Measurements from ENCODE around the gene CHST8.

Gene CHST8

DNA sequence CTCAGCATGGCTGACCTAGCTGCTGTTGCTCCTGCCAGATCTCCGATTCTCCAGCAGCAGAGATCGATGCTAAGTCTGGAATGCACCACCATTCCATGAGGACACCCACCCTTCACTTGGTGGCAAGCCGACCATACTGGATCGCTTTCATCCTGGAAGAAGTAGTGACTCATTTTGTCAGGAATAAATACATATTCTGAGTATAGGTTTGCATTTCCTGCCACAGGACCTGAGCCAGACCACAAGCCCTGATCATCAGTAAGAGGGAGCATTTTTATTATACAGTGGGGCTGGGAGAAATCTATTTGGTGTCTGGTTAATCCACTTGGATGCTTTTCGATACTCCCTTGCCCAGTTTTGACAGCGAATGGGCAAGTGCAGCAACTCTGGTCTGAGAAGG, 164.0 kb downstream of the CHST8 start:
- DNase-seq (ENCODE audit: low read depth in 3 of 3, low spot score in 1 of 3): no peak

GRCh38 chr19:33788676-33789075, 166.9 kb downstream of the CHST8 start:
- no peak for DNase-seq (ENCODE audit: low read depth in 3 of 3, low spot score in 1 of 3)

- no peak for DNase-seq (ENCODE audit: low read depth in 3 of 3, low spot score in 1 of 3)
Measured at GRCh38 chr19:33789344-33789743, 167.6 kb downstream of the CHST8 start.

DNA sequence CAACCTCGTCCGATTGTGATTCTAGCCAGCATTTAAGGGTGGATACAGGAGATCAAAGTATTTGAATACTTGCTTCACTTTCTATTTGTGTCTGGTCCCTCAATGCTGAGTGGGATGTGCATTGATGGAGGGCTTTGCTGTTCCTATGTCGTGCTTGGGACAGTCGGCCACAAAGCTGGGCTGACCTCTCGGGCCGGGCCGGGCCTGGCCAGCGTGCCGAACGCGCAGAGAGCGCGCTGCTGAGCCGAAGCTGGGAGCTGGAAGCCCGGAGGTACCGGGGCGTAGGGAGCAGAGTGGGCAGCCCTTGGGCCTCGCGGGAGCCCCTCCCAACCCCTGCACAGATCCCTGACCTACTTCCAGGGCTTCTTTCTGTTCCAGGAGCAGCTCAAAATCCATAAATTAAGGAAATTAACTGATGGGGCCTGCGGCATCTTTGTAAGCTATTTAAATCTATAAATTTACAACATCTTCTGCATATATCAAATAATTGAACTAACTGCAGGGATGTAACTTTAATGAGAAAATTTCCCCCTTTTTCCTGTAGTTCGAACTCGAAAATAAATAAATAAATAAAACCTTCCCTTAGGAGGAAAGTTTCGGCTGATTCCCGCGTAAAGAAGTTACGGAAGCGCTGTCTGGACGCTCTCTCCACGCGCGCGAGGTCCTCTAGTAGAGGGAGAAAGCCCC, 173.1 kb downstream of the CHST8 start:
- no peak for DNase-seq (ENCODE audit: low read depth in 3 of 3, low spot score in 1 of 3)

GRCh38 chr19:33795370-33796163, 173.8 kb downstream of the CHST8 start:
- peak in 1 of 3 donors; percentile 49 for DNase-seq (ENCODE audit: low read depth in 3 of 3, low spot score in 1 of 3)

DNA sequence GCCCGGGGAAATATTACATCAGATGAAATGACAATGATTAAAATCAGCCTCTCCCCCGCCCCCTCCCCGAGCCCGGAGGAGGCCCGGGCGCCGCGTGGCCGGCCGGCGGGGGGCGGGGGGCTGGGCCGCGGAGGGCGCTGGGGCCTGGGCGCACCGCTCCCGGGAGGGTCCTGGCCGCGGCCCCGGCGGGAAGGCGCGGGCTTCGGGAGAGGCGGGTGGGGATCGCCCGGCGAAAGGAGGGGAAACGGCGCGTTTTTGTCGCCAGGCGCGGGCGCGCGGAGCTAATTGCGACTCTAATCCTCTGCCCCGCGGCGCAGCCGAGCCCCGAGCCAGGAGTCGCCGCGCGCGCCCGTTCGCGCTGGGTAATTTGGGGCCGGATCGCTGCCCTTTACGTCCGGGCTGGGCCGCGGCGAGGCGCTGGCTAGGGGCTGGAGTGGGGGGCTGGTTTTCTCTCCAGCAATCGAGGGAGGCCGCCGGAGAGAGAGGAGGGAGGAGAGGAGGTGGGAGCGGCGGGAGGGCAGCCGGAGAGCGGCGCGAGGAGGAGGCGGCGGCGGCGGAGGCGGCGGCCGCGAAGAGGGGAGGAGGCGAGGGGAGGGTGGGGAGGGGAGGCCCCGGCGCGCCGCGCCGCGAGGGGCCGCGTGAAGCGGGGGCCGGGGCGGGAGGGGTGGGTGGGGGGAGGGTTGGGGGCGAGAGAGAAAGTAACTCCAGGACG, 174.6 kb downstream of the CHST8 start, which contains the start of gene KCTD15:
KCTD15 (plus strand) TSS at position 707 of the 712 bp plus-strand sequence. CDS start 3,585 bp downstream, outside the sequence.
- peak in 1 of 3 donors; percentile 32 for DNase-seq (ENCODE audit: low read depth in 3 of 3, low spot score in 1 of 3)

DNA sequence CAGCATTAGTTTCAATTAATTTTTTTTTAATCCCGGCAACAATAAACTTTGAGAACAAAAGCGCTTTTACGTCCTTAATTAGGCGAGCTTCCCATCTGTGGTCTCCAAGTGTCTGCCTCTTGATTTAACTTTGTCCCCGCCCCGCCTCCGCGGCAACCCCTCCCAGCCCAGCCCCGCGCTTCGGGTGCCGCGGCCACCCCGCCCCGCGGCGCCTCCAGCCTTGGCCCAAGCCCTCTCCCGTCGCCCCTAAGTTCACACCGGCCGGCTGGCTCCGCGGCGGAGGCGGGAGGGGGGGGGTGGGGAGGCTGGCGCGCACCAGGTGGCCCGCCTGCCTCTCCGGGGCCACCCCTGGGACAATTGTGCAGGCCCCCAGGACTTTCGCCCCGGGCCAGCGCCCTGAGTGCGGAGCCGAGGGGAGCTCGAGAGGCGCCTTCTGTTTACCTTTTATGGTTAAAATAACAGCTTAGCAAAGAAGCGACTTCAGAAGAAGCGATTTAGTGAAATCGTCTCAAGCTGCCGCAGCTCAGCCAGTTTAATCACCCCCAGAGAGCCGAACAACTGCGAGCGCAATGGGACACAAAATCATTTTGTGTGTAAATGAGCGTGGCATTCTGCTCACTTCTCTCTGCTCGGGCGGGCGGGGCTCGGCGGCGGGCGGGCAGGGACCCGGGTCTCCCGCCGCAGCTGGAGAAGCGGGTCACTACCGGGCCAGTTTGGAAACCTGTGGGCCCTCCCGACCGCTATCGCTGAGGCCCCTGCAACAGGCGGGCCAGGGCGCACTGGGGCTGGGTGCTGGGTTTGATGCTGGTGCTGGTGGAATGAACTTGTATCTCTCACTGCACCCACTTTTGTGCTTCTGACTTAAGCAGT, 176.3 kb downstream of the CHST8 start:
- no peak for DNase-seq (ENCODE audit: low read depth in 3 of 3, low spot score in 1 of 3)

DNA sequence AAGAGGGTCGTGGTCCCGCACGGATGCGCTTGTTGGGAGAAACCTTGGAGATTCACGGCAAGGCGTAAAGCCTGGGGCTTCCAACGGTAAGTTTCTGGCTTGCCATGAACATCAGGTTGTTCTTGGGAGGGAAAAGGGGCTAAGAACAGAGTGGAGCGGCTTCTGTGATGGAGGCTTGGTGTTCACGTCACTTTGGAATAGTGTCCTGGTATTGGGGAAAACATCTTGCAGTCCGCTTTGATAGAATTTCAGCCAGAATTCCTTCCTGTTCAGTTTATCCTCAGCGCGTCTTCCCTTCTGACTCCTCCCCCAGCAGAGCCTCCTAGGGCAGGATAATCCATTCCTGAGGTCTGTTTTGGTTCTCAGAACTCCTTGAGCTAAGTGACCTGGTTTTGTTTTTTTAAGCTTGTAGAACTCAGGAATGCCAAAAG, 176.9 kb downstream of the CHST8 start:
- no peak for DNase-seq (ENCODE audit: low read depth in 3 of 3, low spot score in 1 of 3)

DNA sequence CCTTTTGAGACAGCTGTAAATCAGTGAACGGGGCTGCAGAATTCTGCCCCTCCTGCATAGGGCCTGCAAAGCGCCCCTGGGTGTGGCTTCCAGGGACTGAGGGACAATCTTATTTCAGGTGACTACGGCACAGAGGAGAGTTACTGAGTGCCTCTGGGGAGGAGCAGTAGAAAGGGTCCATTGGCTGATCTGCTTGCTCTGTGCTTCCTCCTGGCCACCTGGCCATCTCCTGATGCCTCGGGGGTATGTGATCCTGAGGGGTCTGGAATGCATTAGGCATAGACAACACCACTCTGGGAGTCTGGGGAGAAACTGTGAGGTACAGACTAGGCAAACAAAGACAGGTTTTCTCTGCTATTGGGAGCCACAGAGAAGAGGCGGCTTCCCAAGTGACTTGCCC, 177.7 kb downstream of the CHST8 start:
- no peak for DNase-seq (ENCODE audit: low read depth in 3 of 3, low spot score in 1 of 3)

GRCh38 chr19:33800012-33800680, 178.4 kb downstream of the CHST8 start:
- no peak for DNase-seq (ENCODE audit: low read depth in 3 of 3, low spot score in 1 of 3)

GRCh38 chr19:33801411-33801810, 179.7 kb downstream of the CHST8 start:
- no peak for DNase-seq (ENCODE audit: low read depth in 3 of 3, low spot score in 1 of 3)

DNA sequence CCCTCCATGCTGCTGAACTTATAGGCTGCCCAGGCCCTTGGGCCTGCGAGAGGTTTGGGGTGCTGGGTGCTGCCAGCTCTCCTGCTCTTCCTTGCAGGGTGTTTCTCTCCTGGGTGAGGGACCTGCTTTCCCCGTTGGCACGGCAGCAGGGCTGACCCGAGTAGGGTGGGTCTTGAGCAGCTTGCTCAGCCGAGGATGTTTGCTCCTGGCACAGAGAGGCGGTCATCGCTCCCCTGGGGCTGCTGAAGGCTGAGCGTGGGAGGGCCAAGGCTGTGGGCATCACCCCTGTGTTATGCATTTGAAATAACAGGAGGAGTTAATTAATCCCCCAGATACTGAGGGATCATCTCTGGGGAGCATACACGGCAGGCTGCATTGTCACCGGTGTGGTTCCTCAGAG, 180.2 kb downstream of the CHST8 start:
- DNase-seq (ENCODE audit: low read depth in 3 of 3, low spot score in 1 of 3): no peak

- DNase-seq (ENCODE audit: low read depth in 3 of 3, low spot score in 1 of 3): no peak
Measured at GRCh38 chr19:33802801-33803200, 181.0 kb downstream of the CHST8 start.

GRCh38 chr19:33803383-33803782, 181.6 kb downstream of the CHST8 start:
- DNase-seq (ENCODE audit: low read depth in 3 of 3, low spot score in 1 of 3): no peak

DNA sequence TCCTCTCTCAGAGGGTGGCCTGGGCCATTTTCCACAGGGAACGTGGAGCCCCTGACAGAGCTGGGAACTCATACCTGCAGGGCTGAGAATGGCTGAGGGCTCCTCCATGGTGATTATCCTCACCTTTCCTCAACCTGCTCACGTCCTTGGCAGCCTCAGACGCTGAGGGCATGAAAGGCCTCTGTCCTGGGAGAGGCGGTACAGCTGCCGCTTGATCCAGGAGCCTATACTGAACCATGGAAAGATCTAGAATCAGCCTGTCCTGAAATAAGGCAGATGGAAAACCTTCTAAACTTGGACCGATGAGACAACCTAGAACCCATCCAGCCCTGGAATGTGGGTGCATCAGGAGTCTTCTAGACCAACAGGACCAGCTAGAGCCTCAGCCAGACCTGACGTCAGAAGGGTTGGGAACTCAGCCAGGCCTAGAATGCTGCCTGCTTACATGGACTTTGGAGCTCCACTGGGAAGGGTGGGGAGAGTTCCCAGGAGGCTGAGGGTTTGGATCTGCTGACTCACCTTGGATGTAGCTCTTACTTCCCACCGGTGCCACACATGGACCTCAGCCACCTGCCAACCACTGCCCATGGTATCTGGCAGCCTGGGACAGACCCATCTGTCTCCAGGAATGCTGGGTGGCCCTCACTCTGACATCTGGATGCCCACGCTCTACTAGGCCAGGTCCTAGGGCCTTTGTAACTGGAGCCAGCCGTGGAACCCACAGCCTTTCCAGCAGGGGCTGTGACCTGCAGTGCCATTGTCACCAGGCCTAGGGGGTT, 182.5 kb downstream of the CHST8 start:
- no peak for DNase-seq (ENCODE audit: low read depth in 3 of 3, low spot score in 1 of 3)

GRCh38 chr19:33805313-33805712, 183.6 kb downstream of the CHST8 start:
- no peak for DNase-seq (ENCODE audit: low read depth in 3 of 3, low spot score in 1 of 3)

DNA sequence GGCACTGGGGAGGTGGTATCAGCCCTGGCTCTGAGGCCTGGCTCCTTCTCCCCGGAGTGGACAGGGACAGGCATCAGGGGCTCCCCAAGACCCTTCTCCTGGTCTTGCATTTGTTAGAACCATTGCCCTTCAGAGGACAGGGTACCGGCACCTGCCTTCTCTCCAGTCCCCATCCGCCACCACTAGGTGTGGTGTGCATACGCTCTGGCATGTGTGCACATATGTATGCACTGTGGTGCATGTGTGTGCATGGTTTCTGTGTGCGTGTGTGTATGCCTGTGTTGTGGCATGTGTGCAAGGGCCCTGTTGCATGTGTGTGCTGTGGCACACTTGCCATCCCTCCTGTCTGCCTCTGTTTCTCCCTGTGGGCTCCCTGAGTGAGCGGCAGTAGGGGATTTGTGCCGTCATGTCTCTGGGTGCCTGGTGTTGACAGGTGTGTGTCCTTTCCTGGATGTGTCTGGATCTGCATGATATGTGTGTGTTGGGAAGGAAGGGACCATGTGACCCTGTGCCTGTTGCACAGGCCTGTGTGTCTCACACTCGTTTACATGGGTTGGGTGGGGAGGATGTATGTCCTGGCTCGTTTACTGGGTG, 184.2 kb downstream of the CHST8 start:
- DNase-seq (ENCODE audit: low read depth in 3 of 3, low spot score in 1 of 3): no peak

- DNase-seq (ENCODE audit: low read depth in 3 of 3, low spot score in 1 of 3): no peak
Measured at GRCh38 chr19:33806434-33806881, 184.7 kb downstream of the CHST8 start.

DNA sequence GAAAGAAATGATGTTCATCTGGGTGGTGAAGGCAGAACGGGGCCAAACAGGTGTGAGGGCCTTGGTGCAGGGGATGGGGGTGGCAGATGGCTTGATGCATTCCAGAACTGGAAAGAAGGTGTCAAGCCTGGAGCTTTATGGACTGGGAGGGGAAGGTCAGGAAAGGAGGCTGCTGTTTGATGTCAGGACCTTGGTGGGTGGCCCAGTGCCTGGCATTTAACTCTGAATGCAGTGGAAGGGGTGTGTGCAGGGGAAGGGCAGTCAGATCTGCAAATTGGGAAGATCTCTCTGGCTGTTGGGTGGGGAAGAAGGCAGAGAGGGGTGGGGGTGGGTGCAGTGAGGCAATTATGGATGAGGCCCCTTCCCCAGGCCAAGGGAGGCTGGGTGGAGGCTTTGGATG, 186.6 kb downstream of the CHST8 start:
- DNase-seq (ENCODE audit: low read depth in 3 of 3, low spot score in 1 of 3): no peak

Measured in stimulated activated CD4-positive, alpha-beta T cell treated with anti-CD3 and anti-CD28 coated beads, TNF-alpha, amount 100 ng/mL, for 1 hour (primary cell).